Breast epithelium (tissue), 3 donors: ENCODE data around the gene ZNF143.
"Not testable (repeated sequence)": the region's sequence is repeated elsewhere in the genome, so short reads cannot be mapped to it uniquely, and the experiment has no call there.

Experiments used
- CTCF ChIP-seq, 3 donors: fragments of 450-650 bp; IDR thresholded peaks; one replicate each; pipeline ENCODE4 v1.5.1; 2016 to 2017; ENCODE audit warnings: antibody characterized with exemption in 3 of 3, mild to moderate bottlenecking in 3 of 3, moderate library complexity in 3 of 3
- POLR2AphosphoS5 ChIP-seq, 3 donors: sonication (generic); formaldehyde crosslinking; IDR thresholded peaks; one replicate each; pipeline ENCODE4 v1.6.1; 2017; ENCODE audit warnings: antibody characterized with exemption in 3 of 3

- not testable (repeated sequence) for TF ChIP-seq CTCF, POLR2AphosphoS5 (IDR thresholded peaks at IDR 0.05)
These were observed 88.4 kb downstream of the ZNF143 start for GRCh38 chr11:9549216-9549615.
